HepG2 (cell line): ENCODE measurements around the gene KLF18. TPM values are rescaled to one million over a fixed set of nuclear protein-coding genes. Genes with fewer than 3 reads are reported as not detected.

Experiments
- CC2D1A ChIP-seq: sonication (generic); formaldehyde crosslinking; IDR thresholded peaks from 2 replicates; pipeline ENCODE4 v1.8.1; 2023; ENCODE audit warnings: mild to moderate bottlenecking, missing genetic modification reagents
- CREB1 ChIP-seq, 2 experiments: fragments of 450-650 bp in 1 of 2; IDR thresholded peaks; 2 replicates each; pipeline ENCODE4 v1.6.1; 2016 to 2017; ENCODE audit warnings: control low read depth in 1 of 2, mild to moderate bottlenecking in 1 of 2, missing compliant biosample characterization in 1 of 2, missing genetic modification characterization in 1 of 2
- DNMT3B ChIP-seq: conservative IDR thresholded peaks from 2 replicates; pipeline ENCODE4 v1.6.1; 2016; ENCODE audit warnings: missing biosample characterization, control low read depth
- GRHL1 ChIP-seq: sonication (generic); formaldehyde crosslinking; conservative IDR thresholded peaks from 2 replicates; pipeline ENCODE4 v1.8.0; 2022; ENCODE audit warnings: missing genetic modification reagents
- HDAC6 ChIP-seq: fragments of 200-600 bp; sonication (generic); IDR thresholded peaks from 2 replicates; pipeline ENCODE4 v1.7.0; 2017; ENCODE audit warnings: mild to moderate bottlenecking, antibody characterized with exemption, low read length, low read depth
- PBX3 ChIP-seq: sonication (generic); formaldehyde crosslinking; IDR thresholded peaks from 2 replicates; pipeline ENCODE4 v1.8.1; 2023; ENCODE audit warnings: missing genetic modification reagents, inconsistent platforms, borderline replicate concordance
- PLRG1 ChIP-seq: fragments of 450-650 bp; conservative IDR thresholded peaks from 2 replicates; pipeline ENCODE4 v1.6.1; 2016
- RNF219 ChIP-seq: sonication (generic); formaldehyde crosslinking; IDR thresholded peaks from 2 replicates; pipeline ENCODE4 v1.5.0; 2020; ENCODE audit warnings: mild to moderate bottlenecking, missing genetic modification reagents
- SOX13 ChIP-seq, 3 experiments: fragments of 450-650 bp in 1 of 3; sonication (generic) in 1 of 3; formaldehyde crosslinking in 1 of 3; IDR thresholded peaks in 2 of 3; conservative IDR thresholded peaks in 1 of 3; 2 replicates each; pipeline versions ENCODE4 v1.5.0 to v1.6.1; 2016 to 2020; ENCODE audit warnings: antibody characterized with exemption in 1 of 3, mild to moderate bottlenecking in 1 of 3, missing compliant biosample characterization in 1 of 3, missing genetic modification reagents in 1 of 3, moderate library complexity in 1 of 3
- SOX6 ChIP-seq, 2 experiments: fragments of 450-650 bp in 1 of 2; sonication (generic) in 1 of 2; formaldehyde crosslinking in 1 of 2; IDR thresholded peaks; 2 replicates each; pipeline versions ENCODE4 v1.4.0 to v1.6.1; 2017 to 2020; ENCODE audit warnings: antibody characterized with exemption in 1 of 2, mild to moderate bottlenecking in 1 of 2, missing genetic modification reagents in 1 of 2
- ZSCAN30 ChIP-seq: sonication (generic); formaldehyde crosslinking; IDR thresholded peaks from 2 replicates; pipeline ENCODE4 v1.5.0; 2020; ENCODE audit warnings: mild to moderate bottlenecking, missing genetic modification reagents
- polyA plus RNA-seq, 8 experiments: library from polyadenylated mRNA; depleted of rRNA in 3 of 8; stranded (reverse) in 7 of 8; unstranded in 1 of 8; fragments of >200 nt; fragmentation: Illumina TruSeq in 4 of 8; extraction: Trizol in 4 of 8; gene quantifications; 2 replicates each; pipeline versions ENCODE4 v1.2.1 to v1.2.3, GENCODE V29; 2011 to 2016; ENCODE audit warnings: low read depth in 4 of 8, missing spikeins in 1 of 8, mixed read lengths in 1 of 8; ENCODE audit not compliant: insufficient read depth in 1 of 8
- total RNA-seq, 5 experiments: library from RNA; depleted of rRNA; stranded (reverse); fragments of >200 nt; fragmentation: Illumina TruSeq; extraction: Trizol; gene quantifications; 2 replicates each; pipeline ENCODE4 v1.2.3, GENCODE V29; 2016; ENCODE audit warnings: low read depth in 1 of 5

Gene KLF18
- total and polyA plus RNA-seq, 2 of the 13 experiments (the other 11 are each of a cell fraction or from before 2014, with no cell fraction given) = not detected

- TF ChIP-seq SOX13 (IDR thresholded peaks at IDR 0.05) = no peak
- no peak for TF ChIP-seq SOX13 (CRISPR knock-in tag; conservative IDR thresholded peaks at IDR 0.05 in 1 of 2, IDR thresholded peaks at IDR 0.05 in 1 of 2)
- TF ChIP-seq ZSCAN30 (CRISPR knock-in tag) = no peak
- no peak for TF ChIP-seq PLRG1
- TF ChIP-seq PBX3 = no peak
- no peak for TF ChIP-seq GRHL1 (CRISPR knock-in tag)
- TF ChIP-seq HDAC6 = no peak
- no peak for TF ChIP-seq DNMT3B
- TF ChIP-seq CREB1 (IDR thresholded peaks at IDR 0.05) = no peak
- TF ChIP-seq CREB1 (CRISPR knock-in tag; IDR thresholded peaks at IDR 0.05) = no peak
- no peak for TF ChIP-seq SOX6 (IDR thresholded peaks at IDR 0.05)
- no peak for TF ChIP-seq SOX6 (CRISPR knock-in tag; IDR thresholded peaks at IDR 0.05)
- TF ChIP-seq RNF219 (CRISPR knock-in tag) = no peak
- TF ChIP-seq CC2D1A = no peak
Observed at GRCh38 chr1:44108971-44109370, 32.5 kb downstream of the KLF18 start (continued).
